Lower leg skin (tissue), 3 donors: Measurements from ENCODE around the gene CDCP1.

Source experiments
- CTCF ChIP-seq, 3 donors: fragments of 450-650 bp; IDR thresholded peaks; one replicate each; pipeline ENCODE4 v1.5.1; 2016; ENCODE audit warnings: antibody characterized with exemption in 3 of 3, mild to moderate bottlenecking in 3 of 3, moderate library complexity in 2 of 3
- POLR2A ChIP-seq, 2 donors: fragments of 450-650 bp; IDR thresholded peaks; one replicate each; pipeline ENCODE4 v1.6.1; 2016 to 2017; ENCODE audit warnings: antibody characterized with exemption in 2 of 2, mild to moderate bottlenecking in 1 of 2, moderate library complexity in 1 of 2

DNA sequence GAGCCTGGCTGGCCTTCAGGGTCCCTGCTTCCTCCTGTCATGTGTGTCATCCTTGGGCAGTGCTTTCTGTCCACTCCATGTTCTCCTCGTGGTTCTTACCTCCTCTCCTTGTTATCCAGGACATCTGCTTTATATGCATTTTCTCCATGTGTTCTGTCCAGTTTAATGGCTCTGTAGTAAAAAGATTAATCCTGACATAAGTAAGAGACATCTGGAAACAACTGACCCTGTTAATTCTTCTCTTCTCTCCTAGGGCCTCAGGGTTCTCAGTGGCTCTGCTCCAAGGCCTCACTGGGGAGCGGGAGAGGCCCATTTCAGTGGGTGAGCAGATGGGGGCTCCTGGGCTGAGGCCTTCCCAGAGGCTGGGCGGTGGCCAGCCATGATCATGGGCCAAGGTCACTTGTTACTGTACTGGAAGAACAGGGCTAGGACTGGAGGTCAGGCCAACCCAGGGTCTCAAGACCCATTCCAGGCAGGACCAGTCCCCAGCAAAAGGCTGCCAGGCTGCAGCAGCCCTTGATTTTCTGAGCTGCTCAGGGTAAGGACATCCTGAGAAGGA, 20.2 kb upstream of the CDCP1 start:
- TF ChIP-seq CTCF (IDR thresholded peaks at IDR 0.05) (no peak), POLR2A (IDR thresholded peaks at IDR 0.05) (no peak)
